ENCODE data around the gene PTPRG. TPM values are rescaled to one million over a fixed set of nuclear protein-coding genes. Genes with fewer than 3 reads are reported as not detected.
A peak's percentile ranks its signal among the peaks of the same experiment; 100 is the strongest.

The PTPRG gene
- total and polyA plus RNA-seq, 10 of the 15 experiments (the other 5 are each of a cell fraction or from before 2014, with no cell fraction given): 0.29 to 20.7 (median 1.4) TPM

- intact Hi-C loops (cut with micrococcal nuclease; ENCODE audit: unreplicated experiment) (loop anchor here (10.0 kb wide), 1 partner anchor 368 kb away; the partner anchor contains the start of gene PTPRG), in situ Hi-C loops (cut with MboI) (no loop called here)
- no peak for FAIRE-seq
- H3K9me3 ChIP-seq (replicated peaks; ENCODE audit: control insufficient read depth, insufficient read depth, low read length): no peaks in the 10 kb centered on the region
- no peak for DNase-seq (ENCODE audit: low read depth, low spot score)
- WGBS (ENCODE audit: insufficient coverage, insufficient replicate concordance, low lambda C conversion rate, missing lambda C conversion rate): 2% methylated on average over 6 of the region's 6 CpGs
- no peaks in the 10 kb centered on the region for H3K27me3 ChIP-seq (replicated peaks in 1 of 2; ENCODE audit: control insufficient read depth in 2 of 2, insufficient read depth in 2 of 2, low read length in 1 of 2)
- POLR2A ChIA-PET: no interaction called here
- RAD21 ChIA-PET (ENCODE audit: unreplicated experiment): interaction anchor here (1.0 to 5.0 kb wide), 6 partner anchors 12 to 256 kb away, joined by 3 to 32 read pairs (median 4); no protein-coding TSS in a partner anchor
- CTCF ChIA-PET: interaction anchor here (0.5 to 5.7 kb wide), 13 partner anchors 8 to 395 kb away, joined by 3 to 29 read pairs (median 7); no protein-coding TSS in a partner anchor
- no peaks in the 10 kb centered on the region for H4K20me1 ChIP-seq (ENCODE audit: control insufficient read depth, insufficient read depth)
- SMC1A ChIA-PET (ENCODE audit: uncharacterized antibody, unreplicated experiment): interaction anchor here (0.8 to 10.8 kb wide), 15 partner anchors 11 to 367 kb away, joined by 3 to 159 read pairs (median 5); no protein-coding TSS in a partner anchor
- H3K4me1 ChIP-seq (ENCODE audit: control insufficient read depth, insufficient read depth, low read length): no peaks in the 10 kb centered on the region
- no peak overlapping the region for H3K4me3 ChIP-seq
- no peak overlapping the region for H2AFZ ChIP-seq (ENCODE audit: control insufficient read depth, low read depth, low read length)
- no TSS peak for BruUV-seq (replicated peaks)
- ATAC-seq: no peak; the same call in 2 of the 3 replicates
- no peak overlapping the region for H3K27ac ChIP-seq (ENCODE audit: control insufficient read depth, insufficient read depth)
- H3K4me2 ChIP-seq (ENCODE audit: control insufficient read depth, insufficient read depth): no peak overlapping the region
- no peak overlapping the region for H3K9ac ChIP-seq (ENCODE audit: control insufficient read depth, insufficient read depth, low read length)
- H3K79me2 ChIP-seq (ENCODE audit: control insufficient read depth, insufficient read depth, low read length): no peaks in the 10 kb centered on the region
- H3K36me3 ChIP-seq (ENCODE audit: control insufficient read depth in 2 of 2, insufficient read depth in 2 of 2, low read length in 1 of 2): no peaks in the 10 kb centered on the region
- TF ChIP-seq ZNF217 (IDR thresholded peaks at IDR 0.05) (no peak), RUNX3 (IDR thresholded peaks at IDR 0.05; ENCODE audit: low read length) (no peak), FOS (IDR thresholded peaks at IDR 0.05; ENCODE audit: borderline replicate concordance, extremely low read depth, insufficient read length) (no peak), CEBPB (IDR thresholded peaks at IDR 0.05; ENCODE audit: borderline replicate concordance in 1 of 2, low read depth in 2 of 2, low read length in 2 of 2) (no peak), HDAC6 (IDR thresholded peaks at IDR 0.05; ENCODE audit: unreplicated experiment) (no peak), CBX5 (IDR thresholded peaks at IDR 0.05; ENCODE audit: low read depth) (no peak), HDAC2 (IDR thresholded peaks at IDR 0.05) (no peak), NR2F1 (conservative IDR thresholded peaks at IDR 0.05) (peak; percentile 70), RAD21 (IDR thresholded peaks at IDR 0.05; ENCODE audit: insufficient read depth, low read depth, low read length) (no peak), EZH2 (IDR thresholded peaks at IDR 0.05; ENCODE audit: borderline replicate concordance, control insufficient read depth, low read depth, low read length) (no peak), NKRF (conservative IDR thresholded peaks at IDR 0.05) (0 out of 2 replicates have a peak, but pooled peaks have one; percentile 3), DPF2 (IDR thresholded peaks at IDR 0.05) (0 out of 2 replicates have a peak, but pooled peaks have one; percentile 17), ZBED1 (IDR thresholded peaks at IDR 0.05; ENCODE audit: borderline replicate concordance) (no peak), HCFC1 (IDR thresholded peaks at IDR 0.05; ENCODE audit: low read length) (no peak), PKNOX1 (IDR thresholded peaks at IDR 0.05) (no peak), NFIC (IDR thresholded peaks at IDR 0.05; ENCODE audit: low read depth, low read length) (no peak), BACH1 (IDR thresholded peaks at IDR 0.05; ENCODE audit: borderline replicate concordance) (no peak), HSF1 (IDR thresholded peaks at IDR 0.05; ENCODE audit: low read depth, low read length) (no peak), GABPA (IDR thresholded peaks at IDR 0.05; ENCODE audit: low read depth) (no peak), IRF5 (IDR thresholded peaks at IDR 0.05; ENCODE audit: borderline replicate concordance) (no peak), JUNB (IDR thresholded peaks at IDR 0.05) (no peak)
Measured at GRCh38 chr3:61932499-61932898, 371.1 kb downstream of the PTPRG start.
